ENCODE results near the gene DDX24. TPM values are rescaled to one million over a fixed set of nuclear protein-coding genes. Genes with fewer than 3 reads are reported as not detected.

DDX24 gene
- total RNA-seq, 2 experiments from 2014 or later = 81.5 to 172 TPM

DNA sequence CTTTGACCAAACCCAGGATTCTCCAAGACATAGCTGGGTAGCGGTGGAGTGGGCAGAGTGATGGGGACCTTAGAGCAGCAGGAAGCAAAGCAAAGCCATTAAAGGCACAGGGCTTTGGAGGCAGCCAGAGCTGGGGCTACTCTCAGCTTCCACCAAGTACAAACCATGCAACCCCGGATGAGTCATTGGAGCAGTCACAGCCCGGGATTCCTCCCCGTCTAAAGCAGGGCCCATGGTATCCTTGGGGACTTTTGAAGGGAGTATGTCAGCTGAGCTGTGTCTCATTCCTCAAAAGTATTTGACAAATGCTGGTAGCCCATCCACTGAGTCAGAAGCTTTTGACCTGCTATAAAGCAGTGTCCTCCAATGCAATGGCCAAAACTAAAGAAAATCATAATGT is 19.8 kb upstream of the DDX24 start:
- POLR2A ChIA-PET = no interaction called here
- intact Hi-C loops (cut with micrococcal nuclease; ENCODE audit: unreplicated experiment) = no loop called here
- no TSS peak for BruUV-seq (replicated peaks)

DNA sequence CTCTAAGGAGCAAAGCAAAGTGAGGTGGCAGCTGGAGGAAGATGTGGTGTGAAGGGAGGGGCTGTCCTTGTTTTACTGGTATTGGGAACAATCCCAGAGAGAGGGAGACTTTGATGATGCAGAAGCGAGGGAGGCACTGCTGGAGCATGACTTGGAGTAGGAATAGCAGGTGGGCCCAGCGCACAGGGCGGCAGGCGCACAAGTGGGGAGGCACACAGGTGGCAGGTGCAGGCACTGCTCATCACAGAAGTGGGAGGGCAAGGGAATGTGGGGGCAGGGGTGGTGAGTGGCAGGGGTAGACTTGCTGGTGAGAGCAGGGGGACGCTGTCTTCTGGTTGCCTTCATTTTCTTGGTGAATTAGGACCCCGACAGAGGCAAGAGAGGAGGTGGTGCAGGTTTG is 18.0 kb upstream of the DDX24 start:
- no peaks in the 10 kb centered on the region for H3K9me2 ChIP-seq (ENCODE audit: insufficient read depth, low read length)
- intact Hi-C loops (cut with micrococcal nuclease; ENCODE audit: unreplicated experiment) = no loop called here
- no peaks in the 10 kb centered on the region for H3K9me3 ChIP-seq (ENCODE audit: low read length)
- H3K4me3 ChIP-seq (ENCODE audit: low read depth, low read length, poor library complexity, severe bottlenecking) = no peak overlapping the region
- peaks cover 5% of the 10 kb centered on the region; the same call in 1 of the 2 replicates for H3K36me3 ChIP-seq (ENCODE audit: insufficient read depth, low read length)
- no peaks in the 10 kb centered on the region for H4K20me1 ChIP-seq (ENCODE audit: insufficient read depth, low read length)
- H3K4me2 ChIP-seq (ENCODE audit: low read length) = no peak overlapping the region
- CTCF ChIA-PET (ENCODE audit: unreplicated experiment) = no interaction called here
- no TSS peak for BruUV-seq (replicated peaks)
- no peak for DNase-seq (ENCODE audit: low spot score)
- H3K79me2 ChIP-seq (ENCODE audit: insufficient read depth, low read depth, low read length) = no peaks in the 10 kb centered on the region
- no peak overlapping the region for H3K27ac ChIP-seq (ENCODE audit: low read depth, low read length, poor library complexity, severe bottlenecking)
- TF ChIP-seq, protein P1, sequence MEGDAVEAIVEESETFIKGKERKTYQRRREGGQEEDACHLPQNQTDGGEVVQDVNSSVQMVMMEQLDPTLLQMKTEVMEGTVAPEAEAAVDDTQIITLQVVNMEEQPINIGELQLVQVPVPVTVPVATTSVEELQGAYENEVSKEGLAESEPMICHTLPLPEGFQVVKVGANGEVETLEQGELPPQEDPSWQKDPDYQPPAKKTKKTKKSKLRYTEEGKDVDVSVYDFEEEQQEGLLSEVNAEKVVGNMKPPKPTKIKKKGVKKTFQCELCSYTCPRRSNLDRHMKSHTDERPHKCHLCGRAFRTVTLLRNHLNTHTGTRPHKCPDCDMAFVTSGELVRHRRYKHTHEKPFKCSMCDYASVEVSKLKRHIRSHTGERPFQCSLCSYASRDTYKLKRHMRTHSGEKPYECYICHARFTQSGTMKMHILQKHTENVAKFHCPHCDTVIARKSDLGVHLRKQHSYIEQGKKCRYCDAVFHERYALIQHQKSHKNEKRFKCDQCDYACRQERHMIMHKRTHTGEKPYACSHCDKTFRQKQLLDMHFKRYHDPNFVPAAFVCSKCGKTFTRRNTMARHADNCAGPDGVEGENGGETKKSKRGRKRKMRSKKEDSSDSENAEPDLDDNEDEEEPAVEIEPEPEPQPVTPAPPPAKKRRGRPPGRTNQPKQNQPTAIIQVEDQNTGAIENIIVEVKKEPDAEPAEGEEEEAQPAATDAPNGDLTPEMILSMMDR (conservative IDR thresholded peaks at IDR 0.05; ENCODE audit: low read length) = no peak
- no peak for TF ChIP-seq EZH2phosphoT487 (IDR thresholded peaks at IDR 0.05; ENCODE audit: borderline replicate concordance, low read depth, low read length)
- POLR2A ChIA-PET = interaction anchor here (0.6 to 1.7 kb wide), 5 partner anchors 17 to 1337 kb away, joined by 3 to 9 read pairs (median 3); partner anchors contain the start of genes DDX24 and IFI27L1
- H3K4me1 ChIP-seq (ENCODE audit: insufficient read depth, low read length, poor library complexity, severe bottlenecking) = no peaks in the 10 kb centered on the region
- no peak overlapping the region for H2AFZ ChIP-seq (ENCODE audit: low read length)

More for the DNA sequence above, 19.8 kb upstream of the DDX24 start:
- H3K79me2 ChIP-seq (ENCODE audit: insufficient read depth, low read depth, low read length) = no peaks in the 10 kb centered on the region
- CTCF ChIA-PET (ENCODE audit: unreplicated experiment) = interaction anchor here (0.6 to 1.1 kb wide), 2 partner anchors 65 to 112 kb away, joined by 4 read pairs; no protein-coding TSS in a partner anchor
- no peak for DNase-seq (ENCODE audit: low spot score)
- TF ChIP-seq EZH2phosphoT487 (IDR thresholded peaks at IDR 0.05; ENCODE audit: borderline replicate concordance, low read depth, low read length) = no peak
- TF ChIP-seq, protein P1 (conservative IDR thresholded peaks at IDR 0.05; ENCODE audit: low read length) = no peak
- no peak overlapping the region for H3K4me2 ChIP-seq (ENCODE audit: low read length)
- no peaks in the 10 kb centered on the region for H3K9me2 ChIP-seq (ENCODE audit: insufficient read depth, low read length)
- H3K36me3 ChIP-seq (ENCODE audit: insufficient read depth, low read length) = peaks cover 5% of the 10 kb centered on the region; the same call in 1 of the 2 replicates
- H4K20me1 ChIP-seq (ENCODE audit: insufficient read depth, low read length) = no peaks in the 10 kb centered on the region
- H3K9me3 ChIP-seq (ENCODE audit: low read length) = no peaks in the 10 kb centered on the region
- H3K4me1 ChIP-seq (ENCODE audit: insufficient read depth, low read length, poor library complexity, severe bottlenecking) = no peaks in the 10 kb centered on the region
- no peak overlapping the region for H3K27ac ChIP-seq (ENCODE audit: low read depth, low read length, poor library complexity, severe bottlenecking)
- no peak overlapping the region for H3K4me3 ChIP-seq (ENCODE audit: low read depth, low read length, poor library complexity, severe bottlenecking)
- H2AFZ ChIP-seq (ENCODE audit: low read length) = no peak overlapping the region

DNA sequence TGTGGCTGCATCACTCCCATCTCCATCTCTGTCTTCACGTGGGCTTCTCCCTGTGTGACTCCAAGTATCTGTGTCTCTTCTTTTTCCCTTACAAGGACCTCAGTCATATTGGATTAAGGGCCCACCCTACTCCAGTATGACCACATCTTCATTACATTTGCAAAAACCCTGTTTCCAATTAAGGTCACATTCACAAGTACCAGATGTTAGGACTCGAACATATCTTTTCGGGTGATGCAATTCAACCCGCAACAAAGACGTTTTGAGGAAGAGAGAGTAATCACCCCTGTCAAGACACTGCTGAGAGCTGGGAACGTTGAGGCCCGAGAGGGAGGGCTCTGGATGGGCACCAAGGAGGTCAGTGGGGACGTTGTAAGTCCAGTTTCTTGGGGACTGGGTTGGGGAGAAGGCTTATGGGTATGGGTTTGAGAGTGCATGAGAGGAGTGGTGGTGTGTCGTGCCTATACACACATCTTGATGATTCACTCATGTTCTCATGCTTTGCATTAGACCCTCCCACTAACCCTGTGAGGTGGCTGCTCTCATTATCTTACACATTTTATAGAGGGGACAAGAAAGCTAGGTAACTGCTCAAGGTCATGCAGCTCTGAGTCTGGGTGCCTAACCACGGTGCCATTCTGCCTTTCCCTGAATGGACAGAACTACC is 17.5 kb upstream of the DDX24 start:
- no TSS peak for BruUV-seq (replicated peaks)
- intact Hi-C loops (cut with micrococcal nuclease; ENCODE audit: unreplicated experiment) = no loop called here
- no peaks in the 10 kb centered on the region for H3K9me3 ChIP-seq (ENCODE audit: low read length)
- peaks cover 5% of the 10 kb centered on the region; the same call in 1 of the 2 replicates for H3K36me3 ChIP-seq (ENCODE audit: insufficient read depth, low read length)
- H4K20me1 ChIP-seq (ENCODE audit: insufficient read depth, low read length) = no peaks in the 10 kb centered on the region
- no peak overlapping the region for H2AFZ ChIP-seq (ENCODE audit: low read length)
- POLR2A ChIA-PET = interaction anchor here (0.6 to 1.7 kb wide), 5 partner anchors 17 to 1338 kb away, joined by 3 to 9 read pairs (median 3); partner anchors contain the start of genes DDX24 and IFI27L1
- no peak for DNase-seq (ENCODE audit: low spot score)
- no peak overlapping the region for H3K27ac ChIP-seq (ENCODE audit: low read depth, low read length, poor library complexity, severe bottlenecking)
- CTCF ChIA-PET (ENCODE audit: unreplicated experiment) = no interaction called here
- no peaks in the 10 kb centered on the region for H3K79me2 ChIP-seq (ENCODE audit: insufficient read depth, low read depth, low read length)
- no peaks in the 10 kb centered on the region for H3K4me1 ChIP-seq (ENCODE audit: insufficient read depth, low read length, poor library complexity, severe bottlenecking)
- no peak for TF ChIP-seq EZH2phosphoT487 (IDR thresholded peaks at IDR 0.05; ENCODE audit: borderline replicate concordance, low read depth, low read length)
- TF ChIP-seq, protein P1 (conservative IDR thresholded peaks at IDR 0.05; ENCODE audit: low read length) = no peak
- no peak overlapping the region for H3K4me2 ChIP-seq (ENCODE audit: low read length)
- no peaks in the 10 kb centered on the region for H3K9me2 ChIP-seq (ENCODE audit: insufficient read depth, low read length)
- H3K4me3 ChIP-seq (ENCODE audit: low read depth, low read length, poor library complexity, severe bottlenecking) = no peak overlapping the region

Data from OCI-LY7 (cell line).